Cardiac muscle cell (in vitro differentiated cells and primary cell): ENCODE measurements around the gene PC. TPM values are rescaled to one million over a fixed set of nuclear protein-coding genes. Genes with fewer than 3 reads are reported as not detected.

Experiments used
- DNase-seq, 2 donors: peaks; one replicate each; pipeline versions ENCODE4 v3.0.0 to v3.0.0-alpha.2; 2010 to 2017; ENCODE audit warnings: low read depth in 1 of 2, low spot score in 1 of 2
- H3K27ac ChIP-seq: fragments of 200-600 bp; sonication (generic); 2 replicates; pipeline ENCODE4 v1.5.1; 2016
- H3K27me3 ChIP-seq: fragments of 200-600 bp; sonication (generic); 2 replicates; pipeline ENCODE4 v1.6.0; 2016; ENCODE audit warnings: control low read depth
- H3K36me3 ChIP-seq: fragments of 200-600 bp; sonication (generic); 2 replicates; pipeline ENCODE4 v1.5.1; 2016; ENCODE audit warnings: control low read depth
- H3K4me1 ChIP-seq: fragments of 200-600 bp; sonication (generic); 2 replicates; pipeline ENCODE4 v1.8.1; 2017; ENCODE audit warnings: low read depth, mild to moderate bottlenecking, mixed run types
- H3K4me3 ChIP-seq: fragments of 200-600 bp; sonication (generic); 2 replicates; pipeline ENCODE4 v1.5.1; 2016; ENCODE audit warnings: mild to moderate bottlenecking
- H3K9me3 ChIP-seq: fragments of 200-600 bp; sonication (generic); 2 replicates; pipeline ENCODE4 v1.5.1; 2017; ENCODE audit warnings: low read depth, mild to moderate bottlenecking, control low read depth
- polyA plus RNA-seq: library from polyadenylated mRNA; unstranded; fragments of >200 nt; fragmentation: Nextera tagmentation; extraction: Ambion mirVana; gene quantifications from 2 replicates; pipeline ENCODE4 v1.2.1, GENCODE V29; 2016
- total RNA-seq: library from RNA; depleted of rRNA; stranded (reverse); fragments of >200 nt; gene quantifications from 2 replicates; pipeline ENCODE4 v1.2.3, GENCODE V29; 2016
- TF ChIP-seq, protein P1 (sequence below): IDR thresholded peaks from 2 replicates; pipeline ENCODE4 v1.5.1; 2012; ENCODE audit warnings: low read depth, mild to moderate bottlenecking, low read length

Gene PC
- total and polyA plus RNA-seq, 2 experiments from 2014 or later: 20.5 to 30.7 TPM

DNA sequence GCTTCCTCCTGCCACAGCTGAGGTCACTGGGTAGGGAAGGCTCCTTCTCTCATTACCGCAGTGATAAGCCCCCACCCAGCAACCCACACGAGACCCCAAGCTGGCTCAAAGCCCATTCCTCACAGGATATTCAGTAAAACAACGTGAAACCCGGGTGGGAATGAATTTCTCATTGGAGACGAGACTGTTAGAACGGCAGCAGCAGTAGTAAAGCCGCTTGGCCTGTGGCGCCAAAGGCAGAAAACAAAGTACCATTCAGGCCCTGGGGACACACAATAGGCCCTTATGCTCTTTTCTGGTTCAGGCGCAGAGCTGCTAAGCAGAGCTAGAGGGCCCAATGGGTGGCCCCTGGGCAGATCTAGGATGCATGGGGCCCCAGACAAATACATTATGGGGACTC is 45.3 kb downstream of the PC start:
- TF ChIP-seq, protein P1, sequence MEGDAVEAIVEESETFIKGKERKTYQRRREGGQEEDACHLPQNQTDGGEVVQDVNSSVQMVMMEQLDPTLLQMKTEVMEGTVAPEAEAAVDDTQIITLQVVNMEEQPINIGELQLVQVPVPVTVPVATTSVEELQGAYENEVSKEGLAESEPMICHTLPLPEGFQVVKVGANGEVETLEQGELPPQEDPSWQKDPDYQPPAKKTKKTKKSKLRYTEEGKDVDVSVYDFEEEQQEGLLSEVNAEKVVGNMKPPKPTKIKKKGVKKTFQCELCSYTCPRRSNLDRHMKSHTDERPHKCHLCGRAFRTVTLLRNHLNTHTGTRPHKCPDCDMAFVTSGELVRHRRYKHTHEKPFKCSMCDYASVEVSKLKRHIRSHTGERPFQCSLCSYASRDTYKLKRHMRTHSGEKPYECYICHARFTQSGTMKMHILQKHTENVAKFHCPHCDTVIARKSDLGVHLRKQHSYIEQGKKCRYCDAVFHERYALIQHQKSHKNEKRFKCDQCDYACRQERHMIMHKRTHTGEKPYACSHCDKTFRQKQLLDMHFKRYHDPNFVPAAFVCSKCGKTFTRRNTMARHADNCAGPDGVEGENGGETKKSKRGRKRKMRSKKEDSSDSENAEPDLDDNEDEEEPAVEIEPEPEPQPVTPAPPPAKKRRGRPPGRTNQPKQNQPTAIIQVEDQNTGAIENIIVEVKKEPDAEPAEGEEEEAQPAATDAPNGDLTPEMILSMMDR: no peak
- Histone ChIP-seq H3K4me1 (peaks cover 6% of the 10 kb centered on the region), H3K27me3 (no peaks in the 10 kb centered on the region), H3K36me3 (no peaks in the 10 kb centered on the region), H3K27ac (no peak overlapping the region), H3K4me3 (no peak overlapping the region), H3K9me3 (no peaks in the 10 kb centered on the region)
- no peak for DNase-seq

DNA sequence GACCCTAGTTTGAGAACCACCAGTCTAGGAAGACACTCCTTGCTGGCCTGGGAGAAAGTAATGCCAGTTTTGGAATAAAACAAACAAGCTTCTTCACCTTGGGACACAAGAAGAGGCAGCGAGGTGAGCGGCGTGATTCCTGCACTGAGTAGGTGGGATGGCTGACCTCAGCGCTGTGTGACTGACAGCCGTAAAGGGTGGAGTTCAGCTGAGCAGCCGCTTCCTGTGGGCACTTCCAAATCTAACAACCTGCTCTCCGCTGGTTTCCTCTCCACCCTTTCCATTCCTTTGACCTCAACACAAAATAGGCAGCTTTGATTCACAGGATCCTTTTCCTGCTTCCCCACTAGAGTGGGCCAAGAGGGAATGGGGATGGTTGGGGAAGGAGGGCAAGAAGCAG is 45.8 kb downstream of the PC start:
- H3K27me3 ChIP-seq: no peaks in the 10 kb centered on the region
- TF ChIP-seq, protein P1: no peak
- peaks cover 3% of the 10 kb centered on the region for H3K4me1 ChIP-seq
- H3K27ac ChIP-seq: no peak overlapping the region
- no peaks in the 10 kb centered on the region for H3K9me3 ChIP-seq
- DNase-seq: no peak
- H3K36me3 ChIP-seq: no peaks in the 10 kb centered on the region
- no peak overlapping the region for H3K4me3 ChIP-seq

DNA sequence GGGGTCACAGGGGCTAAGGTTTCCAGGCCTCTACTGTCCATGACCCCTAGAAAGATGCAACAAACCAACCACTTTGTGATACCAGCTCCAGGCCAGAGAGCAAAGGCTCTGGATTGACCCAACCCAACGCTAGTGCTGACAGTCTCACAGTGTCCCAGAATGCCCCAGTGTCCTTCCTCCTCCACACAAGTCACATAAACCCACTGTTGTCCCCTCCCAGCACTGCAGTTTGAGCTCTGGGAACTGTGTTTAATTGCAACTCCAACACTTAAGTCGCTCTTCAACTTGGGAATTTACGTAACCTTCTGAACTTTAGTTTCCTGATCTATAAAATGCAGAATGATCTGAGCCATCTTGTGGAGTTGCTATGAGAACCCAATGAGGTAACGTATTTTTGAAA is 47.5 kb downstream of the PC start:
- DNase-seq: no peak
- Histone ChIP-seq H3K4me3 (no peak overlapping the region), H3K36me3 (no peaks in the 10 kb centered on the region), H3K27me3 (no peaks in the 10 kb centered on the region), H3K4me1 (no peaks in the 10 kb centered on the region), H3K9me3 (no peaks in the 10 kb centered on the region), H3K27ac (no peak overlapping the region)
- TF ChIP-seq, protein P1: no peak

DNA sequence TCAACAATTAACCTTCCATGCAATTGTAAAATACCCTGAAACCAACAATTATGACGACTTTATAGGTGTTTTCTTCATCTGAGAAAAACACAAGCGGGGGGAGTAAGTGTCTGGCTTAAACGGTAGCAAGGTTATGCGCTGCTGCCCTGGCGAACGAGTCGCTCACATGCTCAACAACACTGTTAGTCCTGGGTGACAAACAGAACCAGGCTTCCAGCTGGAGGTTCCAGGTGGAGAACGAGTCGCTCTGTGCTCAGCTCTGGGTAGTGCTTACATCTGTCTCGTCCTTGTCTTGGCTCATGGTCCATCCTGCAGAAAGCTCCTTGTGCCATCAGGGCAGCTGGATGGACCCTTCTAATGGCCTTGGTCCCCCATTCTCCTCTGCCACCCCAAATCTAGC is 48.2 kb downstream of the PC start:
- H3K27ac ChIP-seq: no peak overlapping the region
- TF ChIP-seq, protein P1: no peak
- H3K36me3 ChIP-seq: no peaks in the 10 kb centered on the region
- no peaks in the 10 kb centered on the region for H3K27me3 ChIP-seq
- H3K4me1 ChIP-seq: no peaks in the 10 kb centered on the region
- no peaks in the 10 kb centered on the region for H3K9me3 ChIP-seq
- DNase-seq: no peak
- no peak overlapping the region for H3K4me3 ChIP-seq

DNA sequence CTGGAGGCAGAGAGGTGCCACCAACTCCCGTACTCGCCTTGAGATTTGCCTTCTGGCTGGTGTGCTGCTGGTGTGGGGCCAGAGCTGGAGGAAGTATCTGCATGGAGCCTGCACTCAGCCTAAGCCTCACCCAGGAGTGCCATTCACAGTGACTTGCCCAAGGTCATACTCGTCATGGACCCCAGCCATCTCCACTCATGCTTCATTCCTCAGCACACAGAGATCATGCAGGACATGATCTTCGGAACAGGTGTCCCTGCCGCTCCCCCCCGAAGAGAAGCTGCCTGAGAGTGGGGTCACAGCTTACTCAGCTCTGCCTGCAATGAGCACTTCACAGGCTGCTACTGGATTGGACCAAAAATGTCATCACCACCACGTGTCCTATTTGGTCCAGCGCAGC is 49.0 kb downstream of the PC start:
- H3K4me3 ChIP-seq: no peak overlapping the region
- no peaks in the 10 kb centered on the region for H3K27me3 ChIP-seq
- TF ChIP-seq, protein P1: no peak
- no peak for DNase-seq
- H3K36me3 ChIP-seq: no peaks in the 10 kb centered on the region
- no peaks in the 10 kb centered on the region for H3K9me3 ChIP-seq
- no peaks in the 10 kb centered on the region for H3K4me1 ChIP-seq
- H3K27ac ChIP-seq: no peak overlapping the region
